ENCODE data around the gene DAD1.
A peak's percentile ranks its signal among the peaks of the same experiment; 100 is the strongest.
"Not testable (repeated sequence)": the region's sequence is repeated elsewhere in the genome, so short reads cannot be mapped to it uniquely, and the experiment has no call there.

DAD1 gene

DNA sequence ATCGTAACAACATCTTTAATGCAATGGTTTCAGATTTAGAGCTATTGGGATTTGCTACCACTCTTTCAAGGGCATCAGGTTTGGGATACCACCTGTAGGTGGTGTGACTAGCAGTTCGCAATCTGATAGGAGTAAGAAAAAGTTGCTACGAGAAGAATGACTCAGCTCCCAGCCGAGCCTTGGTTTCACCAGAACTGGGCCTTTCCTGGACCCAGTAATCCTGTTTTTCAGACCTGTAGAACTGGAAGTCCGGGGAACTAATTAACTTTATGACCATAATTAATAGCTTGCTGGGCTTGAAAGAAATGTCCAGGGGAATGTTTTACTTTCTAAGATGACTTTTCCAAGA is 9.8 kb upstream of the DAD1 start:
- peak in 1 of 2 donors; percentile 7 for DNase-seq (ENCODE audit: low read depth in 2 of 2)

DNA sequence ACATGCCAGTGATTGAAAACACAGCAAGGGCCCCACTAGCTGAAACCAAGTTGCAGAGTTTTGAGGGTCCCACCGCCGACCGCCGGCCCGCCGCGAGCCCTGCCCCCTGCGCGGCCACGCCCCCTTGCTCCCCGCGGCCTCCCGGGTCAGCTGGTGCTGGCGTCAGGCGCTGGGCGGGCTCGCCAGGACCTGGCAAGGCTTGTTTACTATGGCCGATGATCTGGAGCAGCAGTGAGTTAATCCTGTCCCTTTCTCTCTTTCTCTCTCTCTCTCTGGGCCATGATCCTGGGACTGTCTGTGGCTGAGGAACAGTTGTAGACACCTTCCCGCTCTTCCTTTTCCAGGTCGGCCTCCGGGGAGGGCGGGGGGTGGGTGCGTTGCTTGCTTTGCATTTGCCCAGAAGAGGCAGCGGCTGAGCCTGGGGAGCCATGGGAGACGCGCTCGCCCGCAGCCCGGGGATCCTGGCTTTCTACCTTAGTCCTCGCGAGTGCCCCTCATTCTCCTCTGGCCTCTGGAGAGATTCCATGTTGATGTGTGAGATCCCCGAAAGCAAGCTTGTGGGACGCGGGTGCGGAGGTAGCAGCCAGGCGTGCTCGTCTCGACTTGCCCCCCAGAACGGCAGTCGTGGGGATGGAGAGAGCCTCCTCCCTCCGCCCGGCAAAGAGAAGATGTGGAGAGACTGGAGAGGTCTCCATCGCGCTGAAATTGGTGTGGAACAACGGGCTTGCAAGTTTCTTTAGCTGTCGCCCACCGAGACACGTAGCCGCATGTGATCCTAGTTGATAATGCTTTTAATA is 9.3 kb upstream of the DAD1 start, which contains the start of gene ABHD4:
TSS of gene ABHD4 (plus strand) at position 202 of the 797 bp plus-strand sequence. CDS start at position 209, 7 bp downstream.
- peak; percentile 29 to 37 for DNase-seq (ENCODE audit: low read depth in 2 of 2)

- no peak for DNase-seq (ENCODE audit: low read depth in 2 of 2)
These were observed 8.7 kb upstream of the DAD1 start for GRCh38 chr14:22597771-22598098.

DNA sequence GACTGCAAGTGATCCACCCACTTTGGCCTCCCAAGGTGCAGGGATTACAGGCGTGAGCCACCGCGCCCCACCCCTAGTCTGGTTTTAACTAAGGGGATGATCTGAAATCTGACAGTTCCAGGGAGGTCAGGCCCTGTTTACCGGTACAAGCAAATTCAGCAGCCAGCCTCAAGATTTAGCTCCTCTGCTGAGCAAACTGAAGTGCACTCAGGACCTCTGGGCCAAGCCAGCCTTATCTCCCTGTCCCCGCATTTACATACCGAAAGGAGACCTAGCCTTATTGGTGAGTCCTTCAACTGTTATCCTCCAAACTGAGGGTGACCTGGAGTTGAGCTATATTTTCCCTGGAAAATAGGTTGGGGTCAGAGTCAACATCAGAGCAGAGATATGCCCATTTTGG is 8.2 kb upstream of the DAD1 start:
- no peak for DNase-seq (ENCODE audit: low read depth in 2 of 2)

GRCh38 chr14:22596354-22596879 is 7.4 kb upstream of the DAD1 start:
- DNase-seq (ENCODE audit: low read depth in 2 of 2) = no peak

GRCh38 chr14:22594156-22594716 is 5.2 kb upstream of the DAD1 start:
- DNase-seq (ENCODE audit: low read depth in 2 of 2) = no peak

GRCh38 chr14:22593601-22594000 is 4.6 kb upstream of the DAD1 start:
- DNase-seq (ENCODE audit: low read depth in 2 of 2) = no peak

GRCh38 chr14:22593189-22593588 is 4.2 kb upstream of the DAD1 start:
- DNase-seq (ENCODE audit: low read depth in 2 of 2) = no peak

GRCh38 chr14:22588526-22589095 is 413 bp downstream of the DAD1 start:
- DNase-seq (ENCODE audit: low read depth in 2 of 2) = no peak

DNA sequence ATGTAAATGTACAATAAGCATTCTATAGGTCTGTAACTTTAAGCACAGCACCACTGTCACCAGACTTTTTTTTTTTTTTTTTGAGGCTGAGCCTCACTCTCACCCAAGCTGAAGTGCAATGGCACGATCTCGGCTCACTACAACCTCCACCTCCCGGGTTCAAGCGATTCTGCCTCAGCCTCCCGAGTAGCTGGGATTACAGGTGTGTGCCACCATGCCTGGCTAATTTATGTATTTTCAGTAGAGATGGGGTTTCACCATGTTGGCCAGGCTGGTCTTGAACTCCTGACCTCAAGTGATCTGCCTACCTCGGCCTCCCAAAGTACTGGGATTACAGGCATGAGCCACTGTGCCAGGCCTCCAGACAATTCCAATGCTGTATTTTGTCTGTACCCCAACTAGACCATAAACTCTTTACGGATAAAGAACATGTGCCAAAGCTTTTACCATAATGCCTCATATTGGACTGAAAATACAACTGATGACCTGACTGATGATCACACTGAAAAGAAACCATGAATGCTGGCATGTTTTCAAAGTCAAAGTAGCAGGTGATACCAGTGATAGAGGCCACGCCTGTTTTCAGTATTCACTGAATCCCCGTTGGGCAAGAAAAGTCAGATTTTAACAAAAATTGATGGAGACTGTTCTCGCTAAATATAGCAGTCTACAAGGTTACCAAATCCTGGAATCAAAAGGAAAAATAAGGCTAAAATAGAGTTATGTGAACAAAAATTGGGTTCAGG is 1.2 kb downstream of the DAD1 start:
- DNase-seq (ENCODE audit: low read depth in 2 of 2) = not testable (repeated sequence)

- no peak for DNase-seq (ENCODE audit: low read depth in 2 of 2)
These were observed 1.8 kb downstream of the DAD1 start for GRCh38 chr14:22587247-22587646.

DNA sequence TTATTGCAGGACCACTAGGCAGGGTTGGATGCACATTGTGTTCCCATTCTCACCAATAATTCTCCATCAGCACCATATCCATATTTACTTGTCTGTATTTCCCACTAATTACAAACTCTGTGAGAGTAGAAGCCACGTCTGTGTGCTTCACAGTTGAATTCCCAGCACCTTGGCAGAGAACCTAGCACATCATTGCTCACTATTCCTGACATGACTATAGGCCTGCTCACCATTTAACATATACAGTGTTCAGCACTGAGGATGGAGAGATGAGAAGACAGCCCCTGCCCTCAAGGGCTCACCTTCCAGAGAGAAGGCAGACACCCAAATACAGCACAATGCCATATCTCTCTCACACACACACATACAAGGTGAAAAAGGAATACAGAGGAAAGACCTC is 5.0 kb downstream of the DAD1 start:
- DNase-seq (ENCODE audit: low read depth in 2 of 2) = no peak

DNA sequence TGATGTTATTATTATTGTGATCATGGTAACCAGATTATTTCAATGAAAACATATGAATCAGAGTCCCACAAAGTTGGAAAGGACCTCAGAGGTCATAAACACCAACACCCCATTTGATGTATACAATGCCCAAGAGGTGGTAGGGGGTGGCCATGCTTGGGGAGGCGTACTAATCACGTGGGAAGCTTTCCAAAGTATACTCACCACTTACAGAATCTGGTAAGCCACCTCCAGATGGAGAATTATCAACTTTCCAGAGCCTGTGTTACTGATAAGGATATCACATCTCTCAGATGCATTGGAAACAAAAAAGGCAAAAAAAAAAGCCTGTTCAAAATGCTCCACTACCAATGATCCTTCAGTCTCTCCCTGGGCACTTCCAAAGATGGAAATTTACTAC is 8.4 kb downstream of the DAD1 start:
- DNase-seq (ENCODE audit: low read depth in 2 of 2) = no peak

- DNase-seq (ENCODE audit: low read depth in 2 of 2) = no peak
These were observed 9.1 kb downstream of the DAD1 start for GRCh38 chr14:22579881-22580280.

DNA sequence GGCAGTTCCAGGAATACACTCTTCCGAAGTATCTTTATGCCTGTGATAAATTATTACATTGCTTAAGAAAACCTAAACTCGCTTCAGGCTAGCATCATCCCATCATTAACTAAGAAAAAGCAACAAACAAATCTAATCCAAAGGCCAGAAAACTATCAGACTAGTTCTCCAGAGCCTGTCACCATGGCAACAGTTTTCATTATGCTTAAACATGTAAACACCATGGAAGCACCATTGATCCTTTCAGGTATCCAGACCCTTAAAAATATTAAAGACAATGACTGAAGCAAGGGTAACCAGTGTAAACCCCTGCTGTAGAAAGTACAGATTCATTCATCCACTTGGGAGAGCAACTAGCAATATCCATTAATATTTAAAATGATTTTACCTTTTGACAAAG is 9.8 kb downstream of the DAD1 start:
- no peak for DNase-seq (ENCODE audit: low read depth in 2 of 2)

DNA sequence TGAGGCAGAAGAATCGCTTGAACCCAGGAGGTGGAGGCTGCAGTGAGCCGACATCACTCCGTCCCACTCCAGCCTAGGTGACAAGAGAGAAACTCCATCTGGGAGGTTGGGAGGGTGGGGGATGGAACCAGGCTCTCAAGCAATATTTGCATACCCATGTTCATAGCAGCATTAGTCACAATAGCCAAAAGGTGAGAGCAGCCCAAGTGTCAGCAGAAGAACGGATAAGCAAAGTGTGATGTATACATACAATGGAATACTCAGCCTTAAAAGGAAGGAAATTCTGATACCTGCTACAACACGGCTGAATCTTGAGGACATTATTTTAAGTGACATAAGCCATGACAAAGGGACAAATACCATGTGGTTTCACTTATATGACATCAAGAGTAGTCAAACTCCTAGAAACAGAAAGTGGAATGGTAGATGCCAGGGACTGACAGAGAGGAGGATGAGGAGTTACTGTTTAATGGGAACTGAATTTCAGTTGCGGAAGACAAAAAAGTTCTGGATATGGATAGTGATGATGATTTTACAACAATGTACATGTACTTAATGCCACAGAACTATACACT is 11.6 kb downstream of the DAD1 start:
- DNase-seq (ENCODE audit: low read depth in 2 of 2) = no peak

DNA sequence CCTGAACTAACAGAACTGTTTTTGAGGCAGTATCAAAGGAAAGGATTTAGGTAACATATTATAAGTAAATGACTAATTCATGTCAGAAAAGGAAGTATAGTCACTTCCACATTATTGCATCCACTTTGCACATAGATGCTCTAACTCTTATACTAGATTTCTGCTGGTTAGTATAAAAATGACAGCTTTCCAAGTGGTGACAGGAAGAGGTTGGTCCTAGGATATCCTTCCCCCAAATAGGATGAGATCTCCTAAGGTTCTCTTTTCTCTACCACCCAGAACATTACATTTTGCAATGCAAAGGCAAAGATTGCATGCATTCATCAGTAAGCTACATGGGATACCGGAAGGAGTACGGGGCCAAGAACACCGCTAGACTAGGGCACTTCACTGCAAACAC is 15.2 kb downstream of the DAD1 start:
- no peak for DNase-seq (ENCODE audit: low read depth in 2 of 2)

DNA sequence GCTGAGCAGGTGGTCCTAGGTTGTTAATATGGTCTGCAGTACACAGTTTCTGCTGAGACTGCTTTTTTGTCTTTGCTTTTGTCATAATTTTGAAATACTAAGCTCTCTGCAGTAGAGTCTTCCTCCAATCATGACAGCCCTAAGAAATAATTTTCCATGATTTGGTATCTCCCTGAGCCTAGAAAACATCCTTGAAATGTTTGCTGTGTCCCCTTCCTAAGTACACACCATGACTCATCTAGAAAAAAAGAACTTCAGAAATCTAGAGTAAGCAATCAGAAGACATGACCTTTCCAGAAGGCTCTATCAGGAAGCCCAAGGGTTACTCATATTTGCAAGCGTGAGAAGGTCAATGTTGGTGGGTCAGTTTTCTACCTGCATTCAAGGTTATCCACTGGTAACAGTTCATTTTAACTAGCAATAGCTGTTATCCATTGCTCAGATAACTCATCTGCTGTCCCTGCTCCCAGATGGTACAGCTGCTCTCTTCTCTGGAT is 16.4 kb downstream of the DAD1 start:
- no peak for DNase-seq (ENCODE audit: low read depth in 2 of 2)

- peak; percentile 54 to 62 for DNase-seq (ENCODE audit: low read depth in 2 of 2)
These were observed 18.7 kb downstream of the DAD1 start for GRCh38 chr14:22570132-22570949.

DNA sequence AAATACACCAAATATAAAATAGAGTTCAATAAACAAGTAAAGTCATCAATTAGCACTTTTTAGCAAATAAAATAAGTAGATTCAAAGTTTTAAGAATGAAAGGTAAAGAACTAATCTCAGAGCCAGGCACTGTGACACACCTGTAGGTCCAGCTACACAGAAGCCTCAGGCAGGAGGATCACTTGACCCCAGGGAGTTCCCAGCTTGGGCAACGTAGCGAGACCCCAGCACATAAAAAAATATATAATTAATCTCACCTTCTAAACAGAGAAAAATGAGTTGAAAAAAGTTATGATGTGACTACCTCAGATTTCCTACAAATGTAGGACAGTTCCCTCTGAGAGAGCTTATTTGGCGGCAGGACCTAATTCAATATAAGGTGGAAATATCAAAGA is 19.3 kb downstream of the DAD1 start:
- DNase-seq (ENCODE audit: low read depth in 2 of 2) = no peak

DNA sequence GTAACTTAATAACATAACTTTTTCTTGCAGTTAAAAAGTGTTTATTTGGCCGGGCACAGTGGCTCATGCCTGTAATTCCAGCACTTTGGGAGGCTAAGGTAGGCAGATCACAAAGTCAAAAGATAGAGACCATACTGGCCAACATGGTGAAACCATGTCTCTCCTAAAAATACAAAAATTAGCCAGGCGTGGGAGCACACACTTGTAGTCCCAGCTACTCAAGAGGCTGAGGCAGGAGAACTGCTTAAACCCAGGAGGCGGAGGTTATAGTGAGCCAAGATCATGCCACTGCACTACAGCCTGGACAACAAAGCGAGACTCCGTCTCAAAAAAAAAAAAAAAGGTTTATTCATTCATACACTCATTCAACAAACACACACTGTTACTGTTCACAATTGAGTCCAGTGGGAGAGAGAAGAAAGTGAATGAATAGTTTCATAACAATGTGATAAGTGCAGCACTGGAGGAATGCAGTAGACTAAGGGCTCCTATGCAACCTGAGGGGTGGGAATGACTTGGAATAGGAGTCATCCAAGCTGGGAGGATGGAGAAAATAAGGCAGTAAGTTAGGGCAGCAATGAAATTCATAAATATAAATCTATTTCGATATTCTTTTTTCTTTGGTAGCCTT is 19.8 kb downstream of the DAD1 start:
- DNase-seq (ENCODE audit: low read depth in 2 of 2) = no peak

Measured in stimulated activated CD8-positive, alpha-beta memory T cell treated with anti-CD3 and anti-CD28 coated beads, Interleukin-2, amount 100 ng/mL, for 1 hour (primary cell).